Ecto neural progenitor cell (in vitro differentiated cells): ENCODE measurements around the gene RBM3.
"Not testable (repeated sequence)": the region's sequence is repeated elsewhere in the genome, so short reads cannot be mapped to it uniquely, and the experiment has no call there.

Experiments used
- DNase-seq: peaks from one replicate; pipeline ENCODE4 v3.0.0-alpha.2; 2018; ENCODE audit warnings: low spot score

Gene RBM3

DNA sequence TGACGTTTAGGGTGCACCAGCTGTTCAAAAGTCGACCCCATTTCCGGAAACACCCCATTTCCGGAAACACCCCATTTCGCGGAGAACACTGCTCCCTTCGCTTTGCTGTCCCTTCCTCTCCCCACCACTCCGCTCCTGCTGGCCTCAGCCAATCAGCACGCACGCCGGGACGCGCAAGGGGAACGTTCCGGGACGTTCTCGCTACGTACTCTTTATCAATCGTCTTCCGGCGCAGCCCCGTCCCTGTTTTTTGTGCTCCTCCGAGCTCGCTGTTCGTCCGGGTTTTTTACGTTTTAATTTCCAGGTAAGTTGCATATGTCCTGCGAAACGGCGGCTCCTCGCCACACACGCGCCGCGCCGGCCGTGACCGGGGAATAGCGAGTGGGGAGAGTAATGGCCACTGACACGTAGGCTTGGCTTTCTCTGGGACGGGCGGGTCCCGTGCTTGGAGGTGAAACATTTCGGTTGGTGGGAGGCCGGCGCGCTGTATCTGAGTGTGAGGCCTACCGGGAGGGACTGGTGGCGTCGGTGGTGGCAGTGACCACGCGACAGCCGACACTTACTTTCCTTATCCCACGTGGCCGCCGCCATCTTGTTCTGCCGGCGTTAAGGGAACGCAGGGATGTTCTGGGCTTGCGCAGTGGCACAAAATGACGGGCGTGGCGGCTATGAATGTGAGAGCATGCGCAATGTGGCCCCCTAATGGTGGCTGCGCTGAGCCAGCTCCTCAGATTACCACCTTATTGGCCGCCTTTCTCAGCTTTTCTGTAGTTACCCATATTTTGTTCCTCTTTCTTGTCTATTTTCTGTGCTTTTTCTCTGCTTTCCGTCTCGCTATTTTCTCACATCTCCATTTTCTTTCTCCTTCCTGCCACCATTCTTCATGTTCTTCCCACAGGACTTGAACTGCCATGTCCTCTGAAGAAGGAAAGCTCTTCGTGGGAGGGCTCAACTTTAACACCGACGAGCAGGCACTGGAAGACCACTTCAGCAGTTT lies at the start of gene RBM3:
RBM3 (plus strand) TSS at position 215 of the 997 bp plus-strand sequence; CDS start at position 912, 697 bp downstream.
- DNase-seq, result peak; percentile 87

DNA sequence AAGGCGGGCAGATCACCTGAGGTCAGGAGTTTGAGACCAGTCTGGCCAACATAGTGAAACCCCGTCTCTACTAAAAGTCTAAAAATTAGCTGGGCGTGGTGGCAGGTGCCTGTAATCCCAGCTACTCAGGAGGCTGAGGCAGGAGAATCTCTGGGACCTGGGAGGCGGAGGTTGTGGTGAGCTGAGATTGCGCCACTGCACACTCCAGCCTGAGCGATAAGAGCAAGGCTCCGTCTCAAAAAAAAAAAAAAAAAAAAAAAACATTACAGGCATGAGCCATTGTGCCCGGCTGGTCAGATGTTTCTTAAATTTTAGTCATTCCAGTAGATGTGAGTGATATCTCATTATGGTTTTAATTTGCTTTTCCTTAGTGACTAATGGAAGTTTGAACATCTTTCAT lies 48.4 kb upstream of the RBM3 start:
- not testable (repeated sequence) for DNase-seq

DNA sequence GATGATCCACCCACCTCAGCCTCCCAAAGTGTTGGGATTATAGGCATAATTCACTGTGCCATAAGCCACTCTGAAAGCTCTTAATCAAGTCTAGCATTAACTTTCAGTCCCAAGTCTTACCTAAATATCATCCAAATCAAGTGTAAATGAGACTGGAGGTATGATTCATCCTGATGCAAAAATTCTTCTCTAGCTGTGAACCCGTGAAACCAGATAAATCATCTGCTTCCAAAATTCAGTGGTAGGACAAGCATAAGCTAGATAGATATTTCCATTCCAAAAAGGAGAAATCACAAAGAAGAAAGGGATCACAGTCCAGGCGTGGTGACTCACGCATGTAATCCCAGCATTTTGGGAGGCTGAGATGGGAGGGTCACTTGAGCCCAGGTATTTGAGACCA lies 43.5 kb upstream of the RBM3 start:
- DNase-seq, result no peak

DNA sequence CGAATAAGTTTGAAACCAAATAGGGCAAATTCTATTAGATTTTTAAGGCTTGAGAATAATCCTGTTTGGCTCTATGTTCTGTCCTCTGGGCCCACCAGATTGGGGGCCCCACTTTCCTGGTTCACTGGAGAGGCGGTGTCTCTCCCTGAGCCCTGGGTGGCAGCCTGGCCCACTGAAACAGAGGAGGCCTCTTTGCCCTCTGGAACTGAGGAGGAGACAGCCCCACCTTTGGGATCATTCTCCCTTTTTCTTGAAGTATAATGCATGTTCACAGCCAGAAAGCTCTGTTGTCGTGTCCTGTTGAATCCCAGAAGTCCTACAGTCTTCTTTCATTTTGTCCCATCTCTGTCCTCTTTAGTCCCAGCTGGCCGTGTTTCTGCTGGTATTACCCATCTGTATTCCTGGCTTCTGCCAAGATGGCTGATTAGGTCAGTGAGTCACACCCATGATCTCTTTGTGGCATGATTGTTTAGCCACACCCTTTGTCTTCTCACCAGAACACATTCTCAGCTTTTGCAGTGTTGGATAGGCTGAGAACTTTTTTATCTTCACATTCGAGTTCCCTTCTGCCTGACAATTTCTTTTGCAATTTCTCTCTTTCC lies 42.8 kb upstream of the RBM3 start:
- DNase-seq, result no peak

DNA sequence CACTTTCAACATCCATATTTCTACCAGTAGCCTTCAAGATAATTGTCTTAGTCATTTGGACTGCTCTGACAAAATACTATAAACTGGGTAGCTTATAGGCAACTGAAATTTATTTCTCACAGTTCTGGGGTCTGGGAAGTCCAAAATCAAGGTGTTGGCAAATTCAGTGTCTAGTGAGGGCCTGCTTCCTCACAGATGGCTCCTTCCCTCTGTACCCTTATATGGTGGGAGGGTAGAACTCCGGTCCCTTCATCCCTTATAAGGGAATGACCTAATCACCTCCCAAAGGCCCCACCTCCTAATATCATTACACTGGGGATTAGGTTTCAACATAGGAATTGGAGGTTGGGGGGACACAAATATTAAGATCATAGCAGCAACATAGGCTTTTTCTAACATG lies 42.1 kb upstream of the RBM3 start:
- no peak for DNase-seq

DNA sequence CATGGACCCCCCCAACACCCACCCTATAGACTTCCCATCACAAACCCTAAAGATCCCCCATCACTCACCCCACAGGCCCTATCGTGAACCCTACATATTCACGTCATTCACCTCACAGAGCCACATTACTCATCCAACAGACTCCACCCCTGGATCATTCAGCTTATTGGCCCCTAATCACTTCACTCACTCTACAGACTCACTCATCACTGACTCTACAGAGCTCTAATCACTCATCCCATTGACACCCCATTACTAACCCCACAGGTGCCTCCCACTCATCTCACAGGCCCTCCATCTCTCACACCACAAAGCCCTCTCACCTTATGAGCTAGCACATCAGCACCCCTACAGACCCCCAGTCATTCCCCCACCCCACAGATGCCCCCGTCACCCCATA lies 41.1 kb upstream of the RBM3 start:
- DNase-seq, result no peak

DNA sequence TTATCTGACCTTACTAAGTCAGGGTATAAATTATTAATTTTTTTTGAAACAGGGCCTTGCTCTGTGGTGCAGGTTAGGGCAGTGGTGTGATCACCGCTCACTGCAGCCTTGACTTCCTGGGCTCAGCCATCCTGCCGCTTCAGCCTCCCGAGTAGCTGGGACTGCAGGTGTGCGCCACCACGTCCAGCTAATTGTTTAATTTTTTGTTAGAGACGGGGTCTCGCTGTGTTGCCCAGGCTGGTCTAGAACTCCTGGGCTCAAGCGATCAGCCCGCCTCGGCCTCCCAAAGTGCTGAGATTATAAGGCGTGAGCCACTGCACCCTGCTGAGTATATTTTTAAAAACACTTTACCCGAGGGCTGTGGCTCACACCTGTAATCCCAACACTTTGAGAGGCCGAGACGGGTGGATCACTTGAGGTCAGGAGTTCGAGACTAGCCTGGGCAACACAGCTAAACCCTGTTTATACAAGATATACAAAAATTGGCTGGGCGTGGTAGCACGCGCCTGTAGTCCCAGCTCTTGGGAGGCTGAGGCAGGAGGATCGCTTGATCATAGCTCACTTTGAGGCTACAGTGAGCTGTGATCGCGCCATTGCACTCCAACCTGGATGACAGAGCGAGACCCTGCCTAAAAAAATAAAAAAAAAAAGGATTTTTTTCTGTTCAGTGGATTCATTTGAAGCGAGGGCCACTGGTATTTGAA lies 35.5 kb upstream of the RBM3 start:
- no peak for DNase-seq

DNA sequence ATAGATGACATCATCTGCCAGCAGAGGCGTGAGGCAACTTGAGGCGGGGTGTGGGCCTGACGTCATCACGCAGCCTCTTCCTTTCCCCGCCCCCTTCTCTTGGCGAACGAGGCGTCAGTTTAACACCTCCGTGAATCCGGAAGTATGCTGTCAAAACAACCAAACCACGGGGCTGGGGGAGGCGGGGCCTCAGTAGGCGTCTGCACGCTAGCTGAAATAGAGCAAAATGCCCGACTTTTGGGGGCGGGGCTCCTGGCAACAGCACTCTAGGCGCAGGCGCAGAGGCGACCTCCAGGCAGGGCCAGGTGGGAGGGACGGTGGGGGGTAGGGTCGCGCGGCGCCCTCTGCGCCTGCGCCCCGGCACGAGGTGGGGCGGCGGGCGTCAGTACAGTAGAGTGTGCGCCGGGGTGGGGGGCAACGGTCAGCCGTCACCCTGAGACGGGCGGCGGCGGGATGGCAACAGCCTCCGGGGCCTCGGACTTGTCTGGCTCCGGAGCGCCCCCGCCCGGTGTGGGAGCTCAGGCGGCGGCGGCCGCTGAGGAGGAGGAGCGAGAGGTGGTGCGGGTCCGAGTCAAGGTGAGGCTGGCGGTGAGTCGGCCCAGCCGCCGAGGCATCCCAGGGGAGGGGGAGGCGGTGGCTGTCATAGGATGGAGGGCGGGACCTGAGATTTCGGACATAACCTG lies 34.8 kb upstream of the RBM3 start, which contains the start of gene TBC1D25:
TBC1D25 (plus strand) TSS at position 370 of the 683 bp plus-strand sequence; CDS start at position 454, 84 bp downstream.
- DNase-seq, result peak; percentile 93

DNA sequence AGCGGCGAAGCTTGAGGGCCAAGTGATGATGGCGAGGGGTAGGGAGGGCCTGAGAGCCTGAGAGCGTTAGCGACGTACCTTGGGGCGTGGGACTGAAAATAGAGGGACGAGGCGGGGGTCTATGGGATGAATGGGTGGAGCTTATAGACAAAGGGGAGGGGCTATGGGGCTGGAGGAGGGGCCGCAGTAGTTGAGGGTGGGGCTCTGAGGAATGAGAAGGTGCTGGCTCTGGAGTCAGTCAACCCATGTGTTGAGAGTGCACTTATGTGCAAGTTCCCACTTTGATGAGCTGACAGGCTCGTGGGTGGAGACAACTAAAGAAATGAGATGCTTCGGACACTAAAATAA lies 34.3 kb upstream of the RBM3 start:
- DNase-seq, result no peak

DNA sequence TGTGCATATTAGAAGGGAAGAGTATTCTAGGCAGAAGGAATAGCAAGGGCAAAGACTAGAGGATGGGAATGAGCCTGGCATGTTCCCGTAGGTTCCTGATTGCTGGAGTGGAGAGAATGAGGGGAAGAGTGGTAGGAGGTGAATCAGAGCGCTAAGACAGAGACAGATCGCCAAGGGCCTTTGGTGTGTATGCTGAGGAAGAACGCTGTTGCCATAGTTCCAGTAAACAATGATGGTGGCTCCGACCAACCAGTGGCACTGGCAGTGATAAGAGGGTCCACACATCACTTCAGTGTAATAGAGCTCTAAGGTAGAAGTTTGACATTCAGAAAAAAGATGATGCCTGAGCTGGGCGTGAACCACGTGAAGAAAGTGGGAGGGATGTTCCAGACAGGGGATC lies 33.8 kb upstream of the RBM3 start:
- no peak for DNase-seq

DNA sequence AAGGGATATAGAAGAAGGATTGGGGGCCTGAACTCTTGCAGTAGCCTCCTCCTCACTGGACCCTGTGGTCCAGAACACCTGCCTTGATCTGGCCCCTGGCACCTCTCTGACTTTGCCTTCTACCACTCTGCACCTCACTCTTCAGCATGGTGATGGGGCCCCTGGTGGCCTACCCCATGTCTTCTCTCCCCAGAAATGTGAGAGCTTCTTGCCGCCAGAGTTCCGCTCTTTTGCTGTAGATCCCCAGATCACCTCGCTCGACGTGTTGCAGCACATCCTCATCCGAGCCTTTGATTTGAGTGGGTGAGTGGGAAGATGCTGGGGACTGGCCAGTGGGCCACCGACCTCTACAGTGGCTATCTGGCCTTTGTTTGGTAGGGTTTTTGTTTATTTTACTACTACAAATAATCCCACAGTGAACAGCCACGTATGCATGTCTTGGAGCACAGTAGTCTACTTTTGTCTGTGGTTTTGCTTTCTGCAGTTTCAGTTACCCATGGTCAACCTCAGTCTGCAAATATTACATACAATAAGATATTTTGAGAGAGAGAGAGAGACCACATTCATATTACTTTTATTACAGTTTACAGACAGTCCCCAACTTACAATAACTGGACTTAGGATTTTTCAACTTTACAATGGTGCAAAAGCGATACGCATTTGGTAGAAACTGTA lies 33.0 kb upstream of the RBM3 start:
- DNase-seq, result no peak

DNA sequence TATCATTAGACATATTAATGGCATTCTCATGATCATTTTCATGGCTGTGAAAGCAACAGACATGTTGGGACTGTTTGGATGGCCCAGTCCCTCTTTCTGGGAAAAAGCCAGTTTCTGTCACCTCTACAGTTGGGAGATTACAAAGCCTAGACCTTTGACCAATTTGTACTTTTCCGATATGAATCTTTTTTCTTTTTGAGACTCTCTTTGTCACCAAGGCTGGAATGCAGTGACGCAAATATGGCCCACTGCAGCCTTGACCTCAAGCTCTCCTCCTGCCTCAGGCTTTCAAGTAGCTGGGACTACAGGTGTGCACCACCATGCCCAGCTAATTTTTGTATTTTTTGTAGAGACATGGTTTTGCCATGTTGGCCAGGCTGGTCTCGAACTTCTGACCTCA lies 25.4 kb upstream of the RBM3 start:
- no peak for DNase-seq

DNA sequence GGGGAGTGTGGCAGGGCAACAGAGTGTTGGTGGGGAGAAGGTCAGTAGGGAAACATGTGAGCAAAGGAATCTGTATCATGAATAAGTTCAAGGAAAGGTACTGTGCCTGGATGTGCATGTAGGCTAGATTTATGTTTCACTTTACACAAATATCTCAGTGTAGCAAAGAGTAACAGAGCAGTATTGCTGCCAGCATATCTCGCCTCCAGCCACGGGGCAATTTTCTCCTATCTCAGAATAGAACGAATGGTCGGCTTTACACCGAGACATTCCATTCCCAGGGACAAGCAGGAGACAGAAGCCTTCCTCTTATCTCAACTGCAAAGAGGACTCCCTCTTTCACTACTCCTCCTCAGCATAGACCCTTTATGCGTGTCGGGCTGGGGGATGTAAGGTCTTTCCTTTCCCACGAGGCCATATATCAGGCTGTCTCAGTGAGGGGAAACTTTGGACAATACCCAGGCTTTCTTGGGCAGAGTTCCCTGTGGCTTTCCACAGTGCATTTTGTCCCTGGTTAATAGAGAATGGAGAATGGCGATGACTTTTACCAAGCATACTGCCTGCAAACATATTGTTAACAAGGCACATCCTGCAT lies 18.5 kb upstream of the RBM3 start:
- not testable (repeated sequence) for DNase-seq

DNA sequence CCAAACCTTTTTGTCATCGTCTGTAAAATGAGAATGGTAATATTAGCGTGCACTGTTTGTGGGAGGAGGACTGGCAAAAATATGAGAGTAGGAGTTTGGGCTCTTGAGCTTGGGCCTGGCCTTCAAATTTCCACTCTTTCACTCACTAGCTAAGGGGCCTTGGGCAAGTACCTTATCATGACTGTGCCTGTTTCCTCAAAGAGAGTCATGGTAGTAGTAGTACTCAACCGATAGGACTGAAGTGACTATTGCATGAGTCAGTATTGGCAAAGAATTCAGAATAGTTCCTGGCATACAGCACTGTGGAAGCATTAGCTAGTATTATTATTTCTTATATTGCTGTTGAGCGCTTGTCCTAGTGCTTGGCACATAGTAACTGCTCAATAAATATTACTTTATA lies 16.0 kb upstream of the RBM3 start:
- no peak for DNase-seq

DNA sequence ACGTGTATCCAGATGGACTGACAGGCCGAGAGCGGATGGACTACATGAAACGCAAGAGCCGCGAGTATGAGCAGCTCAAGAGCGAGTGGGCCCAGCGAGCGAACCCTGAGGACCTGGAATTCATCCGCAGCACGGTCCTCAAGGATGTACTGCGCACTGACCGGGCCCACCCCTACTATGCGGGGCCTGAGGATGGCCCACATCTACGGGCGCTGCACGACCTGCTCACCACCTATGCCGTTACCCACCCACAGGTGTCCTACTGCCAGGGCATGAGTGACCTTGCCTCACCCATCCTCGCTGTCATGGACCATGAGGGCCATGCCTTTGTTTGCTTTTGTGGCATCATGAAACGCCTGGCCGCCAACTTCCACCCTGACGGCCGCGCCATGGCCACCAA lies 14.6 kb upstream of the RBM3 start:
- no peak for DNase-seq

DNA sequence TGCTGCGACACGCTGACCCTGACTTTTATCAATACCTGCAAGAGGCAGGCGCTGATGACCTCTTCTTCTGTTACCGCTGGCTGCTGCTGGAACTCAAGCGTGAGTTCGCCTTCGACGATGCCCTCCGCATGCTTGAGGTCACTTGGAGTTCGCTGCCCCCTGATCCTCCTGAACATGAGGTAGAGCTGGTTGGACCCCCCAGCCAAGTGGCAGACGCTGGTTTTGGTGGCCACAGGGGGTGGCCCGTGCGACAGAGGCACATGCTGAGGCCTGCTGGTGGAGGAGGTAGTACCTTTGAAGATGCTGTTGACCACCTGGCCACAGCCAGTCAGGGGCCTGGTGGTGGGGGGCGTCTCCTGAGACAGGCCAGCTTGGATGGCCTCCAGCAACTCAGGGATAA lies 14.2 kb upstream of the RBM3 start:
- DNase-seq, result no peak

DNA sequence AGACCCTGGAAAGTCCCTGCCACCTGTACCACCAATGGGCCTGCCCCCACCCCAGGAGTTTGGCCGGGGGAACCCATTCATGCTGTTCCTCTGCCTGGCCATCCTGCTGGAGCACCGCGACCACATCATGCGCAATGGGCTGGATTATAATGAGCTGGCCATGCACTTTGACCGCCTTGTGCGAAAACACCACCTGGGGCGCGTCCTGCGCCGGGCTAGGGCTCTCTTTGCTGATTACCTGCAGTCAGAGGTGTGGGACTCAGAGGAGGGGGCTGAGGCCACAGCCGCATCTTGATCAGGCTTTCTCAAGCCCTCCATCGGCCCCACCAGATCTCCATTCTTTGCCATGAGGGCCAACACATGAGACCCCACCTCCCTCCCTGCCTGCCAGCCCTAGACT lies 13.6 kb upstream of the RBM3 start:
- no peak for DNase-seq

DNA sequence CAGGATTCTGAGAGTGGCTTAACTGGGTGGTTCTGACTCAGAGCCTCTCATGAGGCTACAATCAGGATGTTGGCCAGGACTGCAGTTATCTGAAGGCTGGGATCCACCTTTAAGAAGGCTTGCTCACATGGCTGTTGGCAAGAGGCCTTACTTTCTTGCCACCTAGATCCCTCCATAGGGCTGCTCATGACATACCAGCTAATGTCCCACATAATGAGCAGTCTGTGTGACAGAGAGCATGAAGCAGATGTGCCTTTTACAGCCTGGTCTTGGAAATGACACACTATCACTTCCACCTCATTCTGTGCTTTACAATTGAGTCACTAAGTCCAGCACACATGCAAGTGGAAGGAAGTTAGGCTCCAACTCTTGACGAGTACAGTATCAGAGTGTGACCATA lies 4.3 kb upstream of the RBM3 start:
- no peak for DNase-seq

DNA sequence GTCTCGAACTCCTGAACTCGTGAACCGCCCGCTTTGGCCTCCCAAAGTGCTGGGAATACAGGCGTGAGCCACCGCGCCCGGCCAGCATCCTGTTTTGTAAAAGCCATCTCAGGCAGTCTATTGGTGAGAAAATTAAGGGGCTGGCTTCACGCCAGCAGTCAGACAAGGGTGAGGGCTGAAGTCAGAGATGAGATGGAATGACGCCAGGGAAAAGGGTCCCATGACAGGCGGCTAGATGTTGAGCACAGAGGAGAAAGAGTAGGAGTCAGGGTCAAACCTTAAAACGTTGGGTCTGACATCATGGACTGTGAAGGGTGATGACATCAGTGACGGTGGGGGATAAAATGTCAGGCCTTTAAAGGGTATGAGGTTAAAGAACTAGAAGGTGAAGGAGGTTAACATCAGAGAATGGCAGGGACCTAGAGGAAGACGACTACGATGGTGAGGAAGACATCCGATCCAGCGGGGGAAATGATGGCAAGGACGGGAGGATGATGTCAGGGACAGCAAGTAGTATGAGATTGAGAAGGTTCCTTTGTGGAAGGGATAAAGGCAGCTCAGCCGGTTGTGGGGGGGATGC lies 504 bp upstream of the RBM3 start:
- DNase-seq, result no peak

DNA sequence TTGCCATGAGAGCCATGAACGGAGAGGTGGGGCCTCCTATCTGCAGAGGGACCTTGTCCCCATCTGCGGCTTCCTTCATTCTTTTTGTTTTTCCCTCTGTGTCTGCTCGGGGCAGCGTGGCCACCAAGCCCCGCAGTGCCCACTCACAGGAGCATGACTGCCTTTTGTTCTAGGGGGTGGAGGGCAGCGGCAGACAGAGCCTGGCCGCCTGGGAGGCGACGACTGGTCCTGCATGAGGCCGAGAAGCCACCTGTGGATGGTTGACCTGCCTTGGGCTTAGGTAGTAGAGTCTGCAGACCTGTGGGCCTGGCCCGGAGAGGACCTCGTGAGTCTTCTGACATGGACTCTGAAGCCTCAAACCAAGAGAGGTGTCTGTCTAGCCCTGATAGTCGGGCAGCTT lies 1.4 kb downstream of the RBM3 start:
- no peak for DNase-seq

DNA sequence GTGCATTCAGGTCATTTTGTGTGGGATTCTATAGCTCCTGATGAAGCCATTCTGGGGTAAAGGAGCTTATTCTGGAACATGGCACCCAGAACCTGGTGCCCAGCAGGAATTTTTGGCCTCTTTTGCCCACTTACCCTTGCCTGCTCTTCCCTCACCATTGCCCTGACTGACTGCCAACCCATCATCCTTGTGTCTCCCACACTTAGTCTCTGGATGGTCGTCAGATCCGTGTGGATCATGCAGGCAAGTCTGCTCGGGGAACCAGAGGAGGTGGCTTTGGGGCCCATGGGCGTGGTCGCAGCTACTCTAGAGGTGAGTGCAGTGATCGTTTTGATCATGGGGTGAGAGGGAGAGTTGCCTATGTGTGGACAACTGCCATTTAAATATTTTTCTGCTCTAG lies 1.8 kb downstream of the RBM3 start:
- DNase-seq, result no peak
